Vagina (tissue), 2 donors: ENCODE results near the gene BEND4. TPM values are rescaled to one million over a fixed set of nuclear protein-coding genes. Genes with fewer than 3 reads are reported as not detected.

ENCODE experiments used
- DNase-seq, 2 donors: peaks; one replicate each; pipeline ENCODE4 v3.0.0-alpha.2; 2017; ENCODE audit errors: extremely low spot score in 2 of 2
- H3K27ac ChIP-seq: fragments of 200-600 bp; sonication (generic); one replicate; pipeline ENCODE4 v1.5.1; 2019
- H3K27me3 ChIP-seq: fragments of 200-600 bp; sonication (generic); one replicate; pipeline ENCODE4 v1.5.1; 2019
- H3K36me3 ChIP-seq, 2 donors: fragments of 200-600 bp; sonication (generic); one replicate each; pipeline ENCODE4 v1.5.1; 2017 to 2019
- H3K4me1 ChIP-seq: fragments of 200-600 bp; sonication (generic); one replicate; pipeline ENCODE4 v1.5.1; 2019
- H3K4me3 ChIP-seq, 2 donors: fragments of 200-600 bp; sonication (generic); 1 replicate in 1 of 2; 2 replicates in 1 of 2; pipeline ENCODE4 v1.5.1; 2016 to 2019
- H3K9me3 ChIP-seq: fragments of 200-600 bp; sonication (generic); one replicate; pipeline ENCODE4 v1.5.1; 2019
- CTCF ChIP-seq, 3 experiments: fragments of 450-650 bp in 2 of 3; fragments of 200-600 bp in 1 of 3; sonication (generic) in 1 of 3; IDR thresholded peaks; one replicate each; pipeline ENCODE4 v1.5.1; 2017 to 2019; ENCODE audit warnings: antibody characterized with exemption in 3 of 3, mild to moderate bottlenecking in 2 of 3, moderate library complexity in 2 of 3
- POLR2A ChIP-seq, 2 donors: fragments of 450-650 bp; IDR thresholded peaks; one replicate each; pipeline ENCODE4 v1.6.1; 2017; ENCODE audit warnings: antibody characterized with exemption in 2 of 2, mild to moderate bottlenecking in 2 of 2, moderate library complexity in 2 of 2
- POLR2AphosphoS5 ChIP-seq, 2 donors: sonication (generic); formaldehyde crosslinking; IDR thresholded peaks; one replicate each; pipeline ENCODE4 v1.9.0; 2017; ENCODE audit warnings: antibody characterized with exemption in 2 of 2, mild to moderate bottlenecking in 2 of 2, low read depth in 1 of 2; ENCODE audit not compliant: insufficient read depth in 1 of 2
- intact Hi-C: fragments of 100-400 bp; cut with DNase I; formaldehyde crosslinking; loops from one replicate; pipeline ENCODE4 v1.15.1; 2023
- total RNA-seq: library from RNA; depleted of rRNA; stranded (reverse); fragments of >200 nt; gene quantifications from one replicate; pipeline ENCODE4 v1.2.3, GENCODE V29; 2016

The BEND4 gene
- total RNA-seq, 1 donor from 2014 or later, result not detected

GRCh38 chr4:42133006-42133405 lies 19.4 kb downstream of the BEND4 start:
- Histone ChIP-seq H3K27ac (no peak overlapping the region), H3K36me3 (no peaks in the 10 kb centered on the region), H3K4me3 (no peak overlapping the region), H3K27me3 (no peaks in the 10 kb centered on the region), H3K9me3 (no peaks in the 10 kb centered on the region), H3K4me1 (no peaks in the 10 kb centered on the region)
- no peak for DNase-seq
- no peak for TF ChIP-seq POLR2AphosphoS5 (IDR thresholded peaks at IDR 0.05; ENCODE audit: insufficient read depth in 1 of 2, low read depth in 1 of 2)
- TF ChIP-seq POLR2A (IDR thresholded peaks at IDR 0.05), result no peak
- TF ChIP-seq CTCF (IDR thresholded peaks at IDR 0.05), result no peak
- intact Hi-C loops, result no loop called here

- H3K36me3 ChIP-seq, result no peaks in the 10 kb centered on the region
- H3K27me3 ChIP-seq, result no peaks in the 10 kb centered on the region
- TF ChIP-seq POLR2AphosphoS5 (IDR thresholded peaks at IDR 0.05; ENCODE audit: insufficient read depth in 1 of 2, low read depth in 1 of 2) (no peak), POLR2A (IDR thresholded peaks at IDR 0.05) (no peak), CTCF (IDR thresholded peaks at IDR 0.05) (no peak)
- intact Hi-C loops, result no loop called here
- H3K9me3 ChIP-seq, result no peaks in the 10 kb centered on the region
- no peak overlapping the region for H3K4me3 ChIP-seq
- no peak for DNase-seq
- no peak overlapping the region for H3K27ac ChIP-seq
- no peaks in the 10 kb centered on the region for H3K4me1 ChIP-seq
These were observed 20.4 kb downstream of the BEND4 start for GRCh38 chr4:42132099-42132498.

GRCh38 chr4:42123071-42123644 lies 29.3 kb downstream of the BEND4 start:
- TF ChIP-seq POLR2AphosphoS5 (IDR thresholded peaks at IDR 0.05; ENCODE audit: insufficient read depth in 1 of 2, low read depth in 1 of 2), result no peak
- TF ChIP-seq POLR2A (IDR thresholded peaks at IDR 0.05), result no peak
- TF ChIP-seq CTCF (IDR thresholded peaks at IDR 0.05), result no peak
- no peaks in the 10 kb centered on the region for H3K9me3 ChIP-seq
- no peak overlapping the region for H3K4me3 ChIP-seq
- no peaks in the 10 kb centered on the region for H3K27me3 ChIP-seq
- no peaks in the 10 kb centered on the region for H3K36me3 ChIP-seq
- intact Hi-C loops, result no loop called here
- no peak for DNase-seq
- H3K4me1 ChIP-seq, result no peaks in the 10 kb centered on the region
- H3K27ac ChIP-seq, result no peak overlapping the region

- H3K9me3 ChIP-seq, result no peaks in the 10 kb centered on the region
- no peaks in the 10 kb centered on the region for H3K36me3 ChIP-seq
- H3K4me1 ChIP-seq, result no peaks in the 10 kb centered on the region
- no peak for DNase-seq
- no peak overlapping the region for H3K4me3 ChIP-seq
- TF ChIP-seq POLR2A (IDR thresholded peaks at IDR 0.05) (no peak), POLR2AphosphoS5 (IDR thresholded peaks at IDR 0.05; ENCODE audit: insufficient read depth in 1 of 2, low read depth in 1 of 2) (no peak), CTCF (IDR thresholded peaks at IDR 0.05) (no peak)
- H3K27me3 ChIP-seq, result no peaks in the 10 kb centered on the region
- no peak overlapping the region for H3K27ac ChIP-seq
- intact Hi-C loops, result no loop called here
These were observed 30.2 kb downstream of the BEND4 start for GRCh38 chr4:42122237-42122636.

GRCh38 chr4:42119886-42120285 lies 32.6 kb downstream of the BEND4 start:
- Histone ChIP-seq H3K4me3 (no peak overlapping the region), H3K4me1 (no peaks in the 10 kb centered on the region), H3K9me3 (no peaks in the 10 kb centered on the region), H3K36me3 (no peaks in the 10 kb centered on the region), H3K27me3 (no peaks in the 10 kb centered on the region), H3K27ac (no peak overlapping the region)
- DNase-seq, result no peak
- intact Hi-C loops, result no loop called here
- TF ChIP-seq POLR2A (IDR thresholded peaks at IDR 0.05), result no peak
- TF ChIP-seq CTCF (IDR thresholded peaks at IDR 0.05), result no peak
- no peak for TF ChIP-seq POLR2AphosphoS5 (IDR thresholded peaks at IDR 0.05; ENCODE audit: insufficient read depth in 1 of 2, low read depth in 1 of 2)
